ENCODE measurements around the gene PAM16. TPM values are rescaled to one million over a fixed set of nuclear protein-coding genes. Genes with fewer than 3 reads are reported as not detected.

PAM16 gene
- total and polyA plus RNA-seq, 2 of the 8 experiments (the other 6 are each of a cell fraction or from before 2014, with no cell fraction given): 78.3 to 198 TPM

DNA sequence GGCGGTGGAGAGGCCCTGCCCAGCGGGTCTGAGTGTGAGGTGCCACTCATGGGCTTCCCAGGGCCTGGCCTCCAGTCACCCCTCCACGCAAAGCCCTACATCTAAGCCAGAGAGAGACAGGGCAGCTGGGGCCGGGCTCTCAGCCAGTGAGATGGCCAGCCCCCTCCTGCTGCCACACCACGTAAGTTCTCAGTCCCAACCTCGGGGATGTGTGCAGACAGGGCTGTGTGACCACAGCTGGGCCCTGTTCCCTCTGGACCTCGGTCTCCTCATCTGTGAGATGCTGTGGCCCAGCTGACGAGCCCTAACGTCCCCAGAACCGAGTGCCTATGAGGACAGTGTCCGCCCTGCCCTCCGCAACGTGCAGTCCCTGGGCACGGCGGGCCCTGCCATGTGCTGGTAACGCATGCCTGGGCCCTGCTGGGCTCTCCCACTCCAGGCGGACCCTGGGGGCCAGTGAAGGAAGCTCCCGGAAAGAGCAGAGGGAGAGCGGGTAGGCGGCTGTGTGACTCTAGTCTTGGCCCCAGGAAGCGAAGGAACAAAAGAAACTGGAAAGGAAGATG is 31.8 kb upstream of the PAM16 start:
- Histone ChIP-seq H3K18ac (ENCODE audit: extremely low read depth, low read length) (peak overlapping the region; percentile 19; the same call in 1 of the 2 replicates), H3K23ac (ENCODE audit: insufficient read length) (no peak overlapping the region), H2AFZ (ENCODE audit: low read length) (no peak overlapping the region), H3K79me2 (ENCODE audit: control insufficient read depth in 1 of 2, insufficient read depth in 2 of 2, low read length in 2 of 2) (no peaks in the 10 kb centered on the region; a peak in 1 of 4 replicates), H3K23me2 (ENCODE audit: low read depth, low read length) (no peaks in the 10 kb centered on the region), H3K4me1 (replicated peaks in 1 of 4; ENCODE audit: control insufficient read depth in 3 of 4, insufficient read depth in 4 of 4, low read length in 3 of 4) (peaks cover 0 to 16% (median 13%) of the 10 kb centered on the region in 4 experiments; a peak in 5 of 7 replicates), H4K20me1 (replicated peaks in 1 of 2; ENCODE audit: control insufficient read depth in 1 of 2, insufficient read depth in 2 of 2, low read length in 2 of 2) (peaks cover 5 to 15% of the 10 kb centered on the region in 2 experiments), H2BK15ac (ENCODE audit: low read length) (no peak overlapping the region), H4K91ac (replicated peaks; ENCODE audit: insufficient read length, low read length) (no peak overlapping the region), H3K9me3 (ENCODE audit: insufficient read depth in 2 of 2, low read depth in 1 of 2, low read length in 1 of 2) (no peaks in the 10 kb centered on the region), H3K4me3 (ENCODE audit: extremely low read depth in 1 of 4, insufficient read depth in 2 of 4, low read depth in 3 of 4, low read length in 4 of 4) (no peak overlapping the region), H3K27me3 (replicated peaks in 1 of 4; ENCODE audit: control insufficient read depth in 3 of 4, extremely low read depth in 1 of 4, insufficient read depth in 3 of 4, low read length in 3 of 4) (no peaks in the 10 kb centered on the region), H3K4me2 (ENCODE audit: insufficient read depth in 1 of 2, low read depth in 2 of 2, low read length in 2 of 2) (no peak overlapping the region), H3K56ac (replicated peaks; ENCODE audit: insufficient read length, low read depth, low read length) (no peak overlapping the region), H4K5ac (ENCODE audit: insufficient read length, low read depth, low read length) (no peak overlapping the region), H3K14ac (ENCODE audit: insufficient read length) (no peak overlapping the region), H3K4ac (replicated peaks; ENCODE audit: insufficient read length, low read depth, low read length) (no peak overlapping the region), H4K8ac (ENCODE audit: extremely low read depth, insufficient read depth, low read length) (peak overlapping the region; percentile 68; the same call in 1 of the 2 replicates), H2AK5ac (ENCODE audit: low read depth, low read length) (no peak overlapping the region), H2BK12ac (ENCODE audit: low read depth, low read length) (peak overlapping the region; percentile 68; the same call in 1 of the 2 replicates), H2BK5ac (ENCODE audit: low read depth, low read length) (peak overlapping the region; percentile 60; the same call in 1 of the 2 replicates), H3K9ac (replicated peaks in 1 of 4; ENCODE audit: extremely low read depth in 1 of 4, low read depth in 3 of 4, low read length in 3 of 4) (no peak overlapping the region), H3K27ac (ENCODE audit: low read depth, low read length) (no peak overlapping the region; the same call in 1 of the 2 replicates), H2BK20ac (ENCODE audit: low read length) (no peak overlapping the region), H2BK120ac (replicated peaks; ENCODE audit: low read depth, low read length) (no peak overlapping the region), H3K36me3 (ENCODE audit: control insufficient read depth in 2 of 4, insufficient read depth in 4 of 4, low read length in 3 of 4) (peaks cover 0 to 18% (median 2%) of the 10 kb centered on the region in 4 experiments; a peak in 4 of 8 replicates), H3K79me1 (ENCODE audit: low read depth, low read length) (0 out of 2 replicates have a peak, but pooled peaks cover 3% of the 10 kb centered on the region)
- CTCF ChIA-PET (ENCODE audit: partially characterized antibody): interaction anchor here (0.6 to 24.8 kb wide), 5 partner anchors 10 to 22 kb away, joined by 4 to 659 read pairs (median 7); no protein-coding TSS in a partner anchor
- POLR2A ChIA-PET (ENCODE audit: partially characterized antibody): interaction anchor here (0.9 to 11.9 kb wide), 5 partner anchors 5 to 44 kb away, joined by 3 to 223 read pairs (median 7); partner anchors contain the start of gene VASN
- FAIRE-seq (no peak), DNase-seq (ENCODE audit: low read depth in 1 of 2, low spot score in 2 of 2) (no peak)
- WGBS, 2 experiments (ENCODE audit: extremely low coverage in 1 of 2, insufficient coverage in 1 of 2, insufficient read length in 1 of 2, insufficient replicate concordance in 2 of 2, low coverage in 1 of 2, low lambda C conversion rate in 2 of 2, missing lambda C conversion rate in 1 of 2): 95% methylated on average over 19 of the region's 21 CpGs; no CpG with 5 or more reads in 1 of the 2 experiments
- no peak for TF ChIP-seq SIX5 (IDR thresholded peaks at IDR 0.05; ENCODE audit: low read depth, low read length)
